ENCODE data around the gene FAR2.

The FAR2 gene

DNA sequence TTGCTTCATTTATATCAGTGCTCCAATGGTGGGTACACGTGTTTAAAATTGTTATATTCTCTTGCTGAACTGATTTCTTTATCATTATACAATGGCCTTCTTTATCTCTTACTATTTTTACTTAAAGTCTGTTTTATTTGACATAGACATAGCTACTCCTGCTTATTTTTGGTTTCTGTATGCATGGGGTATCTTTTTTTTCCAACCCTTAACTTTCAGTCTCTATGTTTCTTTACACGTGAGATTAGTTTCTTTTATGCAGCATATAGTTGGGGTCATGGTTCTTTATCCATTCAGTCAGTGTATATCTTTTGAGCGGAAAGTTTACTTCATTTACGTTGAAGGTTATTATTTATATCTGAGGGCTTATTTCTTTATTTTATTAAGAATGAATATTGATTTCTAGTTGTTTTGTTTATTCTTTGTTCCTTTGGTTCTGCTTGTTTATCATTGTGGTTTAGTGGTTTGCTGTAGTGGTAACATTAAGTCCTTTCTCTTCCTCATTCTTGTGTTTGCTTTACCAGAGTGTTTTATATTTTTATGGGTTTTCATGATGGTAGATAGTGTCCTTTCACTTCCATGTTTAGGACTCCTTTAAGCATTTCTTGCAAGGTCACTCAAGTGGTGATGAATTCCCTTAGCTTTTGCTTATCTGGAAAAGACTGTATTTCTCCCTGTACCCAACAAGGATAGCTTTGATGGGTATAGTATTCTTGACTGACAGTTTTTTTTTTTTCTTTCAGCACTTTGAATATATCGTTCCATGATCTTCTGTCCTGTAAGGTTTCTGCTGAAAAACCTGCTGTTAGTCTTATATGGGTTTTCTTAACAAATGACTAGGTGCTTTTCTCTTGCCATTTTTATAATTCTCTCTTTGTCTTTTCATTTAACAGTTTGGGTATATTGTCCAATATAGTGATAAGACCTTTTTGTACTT is 38.3 kb upstream of the FAR2 start:
- Histone ChIP-seq H3K79me2 (ENCODE audit: low read length) (no peaks in the 10 kb centered on the region), H3K27ac (ENCODE audit: low read length) (no peak overlapping the region), H3K9me3 (ENCODE audit: insufficient read depth, low read length) (peaks cover 15% of the 10 kb centered on the region; the same call in 1 of the 2 replicates), H3K9ac (ENCODE audit: low read length) (no peak overlapping the region), H4K20me1 (ENCODE audit: insufficient read depth, low read length) (no peaks in the 10 kb centered on the region), H3K36me3 (replicated peaks; ENCODE audit: low read depth, low read length) (peaks cover 9% of the 10 kb centered on the region), H3K4me3 (ENCODE audit: low read length) (no peak overlapping the region), H3K4me2 (ENCODE audit: low read length) (no peak overlapping the region), H3K4me1 (ENCODE audit: low read length) (no peaks in the 10 kb centered on the region), H3K27me3 (ENCODE audit: low read depth, low read length) (0 out of 2 replicates have a peak, but pooled peaks cover 4% of the 10 kb centered on the region), H2AFZ (ENCODE audit: low read depth, low read length) (no peak overlapping the region)
- no peak for TF ChIP-seq EZH2phosphoT487 (IDR thresholded peaks at IDR 0.05; ENCODE audit: low read depth)

GRCh38 chr12:29113101-29113500 is 36.0 kb upstream of the FAR2 start:
- TF ChIP-seq EZH2phosphoT487 (IDR thresholded peaks at IDR 0.05; ENCODE audit: low read depth) (no peak), CTCF (IDR thresholded peaks at IDR 0.05; ENCODE audit: low read depth, low read length) (no peak)
- Histone ChIP-seq H3K79me2 (ENCODE audit: low read length) (no peaks in the 10 kb centered on the region), H3K36me3 (replicated peaks; ENCODE audit: low read depth, low read length) (peaks cover 9% of the 10 kb centered on the region), H3K27me3 (ENCODE audit: low read depth, low read length) (no peaks in the 10 kb centered on the region), H3K4me1 (ENCODE audit: low read length) (no peaks in the 10 kb centered on the region), H3K9ac (ENCODE audit: low read length) (no peak overlapping the region), H3K27ac (ENCODE audit: low read length) (no peak overlapping the region), H4K20me1 (ENCODE audit: insufficient read depth, low read length) (no peaks in the 10 kb centered on the region), H2AFZ (ENCODE audit: low read depth, low read length) (no peak overlapping the region), H3K9me3 (ENCODE audit: insufficient read depth, low read length) (peaks cover 15% of the 10 kb centered on the region), H3K4me3 (ENCODE audit: low read length) (no peak overlapping the region), H3K4me2 (ENCODE audit: low read length) (no peak overlapping the region)

DNA sequence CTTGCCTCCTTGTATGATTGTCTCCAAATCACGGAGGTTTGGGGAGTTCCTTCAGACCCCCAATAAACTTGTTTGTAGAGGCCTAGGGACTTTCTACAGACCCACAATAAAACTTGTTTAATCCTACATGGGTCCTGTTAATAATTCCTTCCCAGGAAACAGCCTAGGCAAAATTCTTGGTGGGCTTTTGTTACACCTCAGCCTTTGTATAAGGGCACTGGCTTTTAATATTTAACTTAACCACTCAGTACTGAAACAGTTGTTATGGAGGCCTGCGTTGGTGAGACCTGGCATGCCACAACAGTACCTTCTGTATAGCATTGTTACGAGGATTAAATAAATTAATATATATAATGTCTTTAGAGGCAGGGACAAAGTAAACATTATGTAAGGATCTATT is 32.7 kb upstream of the FAR2 start:
- Histone ChIP-seq H3K36me3 (replicated peaks; ENCODE audit: low read depth, low read length) (no peaks in the 10 kb centered on the region), H3K4me1 (ENCODE audit: low read length) (no peaks in the 10 kb centered on the region), H4K20me1 (ENCODE audit: insufficient read depth, low read length) (no peaks in the 10 kb centered on the region), H3K9ac (ENCODE audit: low read length) (no peak overlapping the region), H3K27me3 (ENCODE audit: low read depth, low read length) (no peaks in the 10 kb centered on the region), H3K27ac (ENCODE audit: low read length) (no peak overlapping the region), H3K4me3 (ENCODE audit: low read length) (no peak overlapping the region), H3K4me2 (ENCODE audit: low read length) (no peak overlapping the region), H3K79me2 (ENCODE audit: low read length) (no peaks in the 10 kb centered on the region), H2AFZ (ENCODE audit: low read depth, low read length) (no peak overlapping the region), H3K9me3 (ENCODE audit: insufficient read depth, low read length) (no peaks in the 10 kb centered on the region; the same call in 1 of the 2 replicates)
- TF ChIP-seq EZH2phosphoT487 (IDR thresholded peaks at IDR 0.05; ENCODE audit: low read depth): no peak
- no peak for TF ChIP-seq CTCF (IDR thresholded peaks at IDR 0.05; ENCODE audit: low read depth, low read length)

- no peaks in the 10 kb centered on the region for H3K9me3 ChIP-seq (ENCODE audit: insufficient read depth, low read length)
- no peak overlapping the region for H3K4me2 ChIP-seq (ENCODE audit: low read length)
- H3K9ac ChIP-seq (ENCODE audit: low read length): no peak overlapping the region
- no peak overlapping the region for H3K27ac ChIP-seq (ENCODE audit: low read length)
- TF ChIP-seq EZH2phosphoT487 (IDR thresholded peaks at IDR 0.05; ENCODE audit: low read depth): no peak
- no peak for TF ChIP-seq CTCF (IDR thresholded peaks at IDR 0.05; ENCODE audit: low read depth, low read length)
- no peaks in the 10 kb centered on the region for H3K79me2 ChIP-seq (ENCODE audit: low read length)
- no peaks in the 10 kb centered on the region for H3K36me3 ChIP-seq (replicated peaks; ENCODE audit: low read depth, low read length)
- no peaks in the 10 kb centered on the region for H3K4me1 ChIP-seq (ENCODE audit: low read length)
- no peak overlapping the region for H3K4me3 ChIP-seq (ENCODE audit: low read length)
- no peaks in the 10 kb centered on the region for H3K27me3 ChIP-seq (ENCODE audit: low read depth, low read length)
- H2AFZ ChIP-seq (ENCODE audit: low read depth, low read length): no peak overlapping the region
- H4K20me1 ChIP-seq (ENCODE audit: insufficient read depth, low read length): no peaks in the 10 kb centered on the region
Observed at GRCh38 chr12:29131539-29131938, 17.5 kb upstream of the FAR2 start.

Data from OCI-LY3 (cell line).